Fibroblast of skin of left quadriceps (primary cell): Measurements from ENCODE around the gene TRIML1.

Experiments
- DNase-seq, 2 experiments: peaks; one replicate each; pipeline ENCODE4 v3.0.0-alpha.2; 2013; ENCODE audit warnings: low read depth in 2 of 2

TRIML1 gene

GRCh38 chr4:188139141-188139540, at the start of gene TRIML1:
TRIML1 (plus strand) TSS chr4:188139441; CDS start chr4:188139559, 118 bp downstream.
- DNase-seq: no peak

- no peak for DNase-seq
Measured at GRCh38 chr4:188092824-188093223, 46.4 kb upstream of the TRIML1 start.

GRCh38 chr4:188106454-188106853, 32.8 kb upstream of the TRIML1 start:
- no peak for DNase-seq

GRCh38 chr4:188107931-188108843, 31.1 kb upstream of the TRIML1 start:
- no peak for DNase-seq

GRCh38 chr4:188109157-188109755, 30.0 kb upstream of the TRIML1 start, which contains the start of gene TRIML2:
TRIML2 (minus strand) TSS chr4:188109603; CDS start chr4:188105368, 4,235 bp downstream.
- DNase-seq: no peak

GRCh38 chr4:188110036-188110435, 29.2 kb upstream of the TRIML1 start:
- no peak for DNase-seq

- DNase-seq: no peak
Measured at GRCh38 chr4:188110741-188111471, 28.3 kb upstream of the TRIML1 start.

GRCh38 chr4:188111955-188112354, 27.3 kb upstream of the TRIML1 start:
- DNase-seq: no peak

- DNase-seq: no peak
Measured at GRCh38 chr4:188113156-188113555, 26.1 kb upstream of the TRIML1 start.

GRCh38 chr4:188117631-188118324, 21.5 kb upstream of the TRIML1 start:
- no peak for DNase-seq

GRCh38 chr4:188121530-188121929, 17.7 kb upstream of the TRIML1 start:
- DNase-seq: no peak

- DNase-seq: peak; percentile 60 to 62
Measured at GRCh38 chr4:188127214-188127874, 11.9 kb upstream of the TRIML1 start.

- no peak for DNase-seq
Measured at GRCh38 chr4:188130355-188130754, 8.9 kb upstream of the TRIML1 start.

- no peak for DNase-seq
Measured at GRCh38 chr4:188132232-188132631, 7.0 kb upstream of the TRIML1 start.

GRCh38 chr4:188138227-188138626, 1.0 kb upstream of the TRIML1 start:
- DNase-seq: no peak

GRCh38 chr4:188139671-188140070, 430 bp downstream of the TRIML1 start:
- no peak for DNase-seq

- DNase-seq: no peak
Measured at GRCh38 chr4:188143731-188144130, 4.5 kb downstream of the TRIML1 start.

GRCh38 chr4:188145601-188146000, 6.4 kb downstream of the TRIML1 start:
- no peak for DNase-seq

GRCh38 chr4:188146618-188147017, 7.4 kb downstream of the TRIML1 start:
- DNase-seq: no peak

GRCh38 chr4:188147176-188147575, 7.9 kb downstream of the TRIML1 start:
- DNase-seq: no peak

- no peak for DNase-seq
Measured at GRCh38 chr4:188147776-188148175, 8.5 kb downstream of the TRIML1 start.
